EH (cell line): Measurements from ENCODE around the gene MED14.

ENCODE experiments used
- DNase-seq: peaks from one replicate; pipeline ENCODE4 v3.0.0-alpha.2; 2015; ENCODE audit warnings: low read depth

MED14 gene

GRCh38 chrX:40603446-40603845, 131.9 kb downstream of the MED14 start:
- no peak for DNase-seq
